Thyroid gland (tissue), 4 donors: ENCODE measurements around the gene SCUBE2.

Experiments
- CTCF ChIP-seq, 6 experiments: fragments of 200-600 bp in 3 of 6; fragments of 450-650 bp in 3 of 6; sonication (generic) in 3 of 6; IDR thresholded peaks; one replicate each; pipeline ENCODE4 v1.5.1; 2016 to 2019; ENCODE audit warnings: antibody characterized with exemption in 6 of 6, mild to moderate bottlenecking in 2 of 6, inconsistent platforms in 1 of 6, moderate library complexity in 1 of 6
- POLR2A ChIP-seq, 2 donors: fragments of 450-650 bp; IDR thresholded peaks; one replicate each; pipeline ENCODE4 v1.6.1; 2017; ENCODE audit warnings: antibody characterized with exemption in 2 of 2, mild to moderate bottlenecking in 2 of 2, moderate library complexity in 1 of 2

GRCh38 chr11:9138133-9138453 is 46.7 kb upstream of the SCUBE2 start:
- no peak for TF ChIP-seq CTCF (IDR thresholded peaks at IDR 0.05)
- TF ChIP-seq POLR2A (IDR thresholded peaks at IDR 0.05) = no peak
